NCI-H2171 treated with DMSO at 0.1 percent for 48 hours (cell line): ENCODE results near the gene LMBRD2.
A peak's percentile ranks its signal among the peaks of the same experiment; 100 is the strongest.
"Not testable (repeated sequence)": the region's sequence is repeated elsewhere in the genome, so short reads cannot be mapped to it uniquely, and the experiment has no call there.

Experiments
- DNase-seq: peaks from one replicate; lab custom pipeline; 2025; lab: John Stamatoyannopoulos, UW

The LMBRD2 gene

DNA sequence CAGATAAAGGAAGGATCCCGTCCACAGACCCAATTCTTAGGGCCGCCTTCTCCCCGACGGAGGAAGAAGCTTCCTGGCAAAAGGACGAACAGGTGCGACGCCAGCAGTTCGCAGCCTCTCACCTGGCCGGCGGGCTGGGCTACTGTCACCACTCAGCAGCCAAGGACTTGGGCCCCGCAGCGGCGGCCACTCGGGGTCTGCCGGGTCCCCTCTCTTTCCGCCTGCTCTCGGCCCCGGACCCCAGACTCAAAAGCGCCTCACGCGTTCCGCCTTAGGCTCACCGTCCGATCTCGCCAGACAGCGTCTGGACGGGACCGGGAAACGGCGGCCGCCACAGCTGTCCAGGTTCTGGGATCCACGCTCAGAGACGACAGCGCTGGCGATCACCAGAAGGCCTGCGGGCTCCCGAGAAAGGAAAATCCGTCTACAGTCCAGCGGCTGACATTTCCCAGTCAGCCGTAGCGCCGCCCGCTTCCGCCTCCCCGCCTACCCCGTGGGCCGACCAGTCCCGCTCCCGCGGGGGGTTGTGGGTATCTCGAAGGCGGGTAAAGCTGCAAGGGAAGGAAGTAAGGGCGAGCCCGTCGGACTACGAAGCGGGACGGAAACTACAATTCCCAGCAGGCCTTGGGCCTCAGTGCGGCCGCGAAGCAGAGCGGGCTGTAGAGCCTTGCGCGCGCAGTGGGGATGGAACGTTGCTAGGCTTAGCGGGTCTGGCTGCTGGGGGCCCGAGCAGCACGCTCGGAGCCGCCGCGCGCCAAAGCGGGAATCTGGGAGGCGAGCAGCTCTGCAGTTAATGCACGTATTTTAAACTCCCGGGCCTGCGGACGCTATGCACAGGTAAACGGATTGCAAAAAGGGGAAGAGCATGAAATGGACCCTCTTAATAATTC lies at the start of gene LMBRD2, which contains the start of gene SKP2:
TSS of gene LMBRD2 (minus strand) at position 454 of the 890 bp plus-strand sequence. CDS start 8,538 bp downstream, outside the sequence.
TSS of gene SKP2 (plus strand) at position 678 of the 890 bp plus-strand sequence. CDS start at position 830, 152 bp downstream.
- peak; percentile 99 for DNase-seq

DNA sequence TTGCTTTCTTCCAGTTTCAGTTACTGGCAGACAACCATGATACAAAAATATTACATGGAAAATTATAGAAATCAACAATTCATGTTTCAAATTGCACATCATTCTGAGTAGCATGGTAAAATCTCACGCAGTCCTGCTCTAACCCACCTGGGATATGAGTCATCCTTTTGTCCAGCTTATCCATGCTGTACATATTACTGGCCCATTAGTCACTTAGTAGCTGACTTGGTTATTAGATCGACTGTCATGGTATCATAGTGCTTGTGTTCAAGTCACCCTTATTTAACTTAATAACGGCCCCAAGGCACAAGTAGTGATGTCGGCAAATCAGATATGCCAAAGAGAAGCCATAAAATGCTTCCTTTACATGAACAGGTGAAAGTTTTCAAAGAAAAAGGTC lies 48.8 kb upstream of the LMBRD2 start:
- DNase-seq = no peak

DNA sequence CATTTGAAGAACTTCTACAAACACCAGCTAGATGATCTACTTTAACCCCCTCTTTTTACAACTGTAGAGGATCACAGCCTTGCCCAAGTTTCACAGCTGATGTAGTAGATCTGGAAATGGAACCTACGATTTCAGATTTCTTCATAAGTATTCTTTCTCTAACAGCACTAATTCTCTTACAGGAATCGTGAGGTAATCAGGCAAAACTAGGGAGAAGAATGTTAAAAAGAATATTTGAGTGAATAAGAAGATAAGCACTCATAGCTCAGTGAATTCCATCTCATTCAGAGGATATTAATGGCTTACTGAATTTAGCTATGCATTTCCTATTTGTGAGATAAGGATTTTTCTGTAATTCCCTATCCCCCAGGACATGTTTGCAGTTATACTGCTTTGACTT lies 47.9 kb upstream of the LMBRD2 start:
- DNase-seq = no peak

DNA sequence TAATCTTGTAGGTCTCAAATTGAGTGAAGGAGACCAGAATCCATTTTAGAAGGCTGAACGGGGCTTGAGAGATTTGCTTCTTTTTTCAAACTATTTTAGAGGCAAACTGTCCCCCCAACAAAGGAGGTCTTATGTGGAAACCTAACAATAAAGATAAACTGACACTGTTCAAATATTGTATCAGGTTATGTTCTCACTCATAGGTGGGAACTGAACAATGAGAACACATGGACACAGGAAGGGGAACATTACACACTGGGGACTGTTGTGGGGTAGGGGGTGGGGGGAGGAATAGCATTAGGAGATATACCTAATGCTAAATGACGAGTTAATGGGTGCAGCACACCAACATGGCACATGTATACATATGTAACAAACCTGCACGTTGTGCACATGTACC lies 47.1 kb upstream of the LMBRD2 start:
- not testable (repeated sequence) for DNase-seq

DNA sequence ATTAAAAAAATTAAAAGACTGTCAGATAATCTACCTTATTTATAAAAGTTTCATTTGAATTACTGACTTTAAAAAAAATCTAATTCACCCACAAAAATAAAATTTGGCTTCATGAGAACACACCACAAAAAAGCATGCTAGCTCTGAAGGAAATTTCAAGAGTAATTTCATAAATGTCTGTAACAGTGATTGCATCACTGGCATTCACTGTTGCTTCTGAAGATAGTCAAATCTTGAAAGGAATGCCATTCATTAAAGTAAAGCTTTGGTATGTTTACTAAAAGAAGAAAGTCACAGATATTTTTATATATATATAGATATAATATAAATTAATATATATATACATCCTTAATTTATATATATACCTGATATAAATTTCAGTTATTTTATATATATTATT lies 46.6 kb upstream of the LMBRD2 start:
- no peak for DNase-seq

DNA sequence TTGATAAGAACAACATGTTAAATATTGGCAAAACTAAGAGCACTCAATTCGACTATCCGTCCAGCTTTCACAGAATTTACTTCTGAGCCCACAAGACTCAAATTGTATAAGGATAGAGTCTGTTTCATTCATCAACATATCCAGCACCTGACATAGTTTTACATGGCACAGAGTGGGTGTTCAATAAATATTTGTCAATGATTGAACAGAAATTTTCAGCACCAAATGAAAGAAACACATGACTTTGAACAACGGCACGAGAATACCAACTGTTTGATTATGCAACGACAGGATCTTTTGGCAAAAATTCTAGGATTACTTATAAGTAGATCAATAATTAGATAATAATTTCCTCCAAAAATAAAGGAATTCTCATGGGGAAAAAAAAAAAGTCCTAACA lies 42.1 kb upstream of the LMBRD2 start:
- DNase-seq = no peak

DNA sequence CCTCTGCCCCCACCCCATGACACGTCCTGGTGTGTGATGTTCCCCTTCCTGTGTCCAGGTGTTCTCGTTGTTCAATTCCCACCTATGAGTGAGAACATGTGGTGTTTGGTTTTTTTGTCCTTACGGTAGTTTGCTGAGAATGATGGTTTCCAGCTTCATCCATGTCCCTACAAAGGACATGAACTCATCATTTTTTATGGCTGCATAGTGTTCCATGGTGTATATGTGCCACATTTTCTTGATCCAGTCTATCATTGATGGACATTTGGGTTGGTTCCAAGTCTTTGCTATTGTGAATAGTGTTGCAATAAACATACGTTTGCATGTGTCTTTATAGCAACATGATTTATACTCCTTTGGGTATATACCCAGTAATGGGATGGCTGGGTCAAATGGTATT lies 32.7 kb upstream of the LMBRD2 start:
- not testable (repeated sequence) for DNase-seq

DNA sequence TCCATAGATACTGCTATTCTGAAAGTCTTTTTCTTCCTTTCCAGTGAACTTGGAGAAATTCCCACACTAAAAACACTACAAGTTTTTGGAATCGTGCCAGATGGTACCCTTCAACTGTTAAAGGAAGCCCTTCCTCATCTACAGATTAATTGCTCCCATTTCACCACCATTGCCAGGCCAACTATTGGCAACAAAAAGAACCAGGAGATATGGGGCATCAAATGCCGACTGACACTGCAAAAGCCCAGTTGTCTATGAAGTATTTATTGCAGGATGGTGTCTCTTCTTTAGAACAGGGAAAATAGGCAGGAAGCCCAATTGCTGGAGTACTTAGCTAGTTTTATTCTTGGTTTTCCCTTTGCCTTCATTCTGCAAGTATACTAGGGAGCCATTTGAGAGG lies 30.1 kb upstream of the LMBRD2 start:
- DNase-seq = no peak

DNA sequence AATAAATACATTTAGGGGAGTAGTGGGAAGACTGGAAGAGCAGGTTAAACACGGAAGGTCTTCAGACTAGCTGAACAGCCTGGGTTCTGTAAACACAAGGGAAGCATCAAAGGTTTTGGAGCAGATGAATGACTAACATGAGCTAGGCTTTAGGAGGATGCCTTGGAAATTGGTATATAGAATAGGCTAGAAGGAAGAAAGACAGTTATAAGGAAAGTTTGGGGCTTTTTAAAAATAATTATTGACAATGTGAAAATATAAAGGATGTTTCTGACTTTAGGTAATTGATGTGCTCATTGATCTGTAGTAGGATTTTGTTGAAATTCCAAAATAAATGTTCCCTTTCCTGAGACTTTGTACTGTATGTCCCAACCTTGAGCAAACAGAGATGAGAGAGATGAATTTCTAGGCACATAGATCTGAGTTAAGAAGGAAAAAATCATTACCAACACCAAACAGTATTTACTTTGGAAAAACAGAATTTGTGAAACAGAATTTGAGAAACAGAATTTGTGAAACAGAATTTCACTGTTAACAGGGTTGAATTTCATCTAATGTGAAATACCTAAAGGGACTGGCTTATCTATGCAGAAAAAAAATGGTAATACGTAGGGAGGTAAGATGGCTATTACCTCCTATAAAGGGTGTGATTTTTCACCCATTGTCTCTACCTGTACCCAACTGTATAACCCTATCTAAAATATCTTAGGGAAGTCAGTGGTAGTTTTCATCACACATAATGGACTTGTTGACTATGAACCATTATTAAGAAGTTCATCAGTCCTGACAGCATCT lies 29.1 kb upstream of the LMBRD2 start:
- DNase-seq = no peak

DNA sequence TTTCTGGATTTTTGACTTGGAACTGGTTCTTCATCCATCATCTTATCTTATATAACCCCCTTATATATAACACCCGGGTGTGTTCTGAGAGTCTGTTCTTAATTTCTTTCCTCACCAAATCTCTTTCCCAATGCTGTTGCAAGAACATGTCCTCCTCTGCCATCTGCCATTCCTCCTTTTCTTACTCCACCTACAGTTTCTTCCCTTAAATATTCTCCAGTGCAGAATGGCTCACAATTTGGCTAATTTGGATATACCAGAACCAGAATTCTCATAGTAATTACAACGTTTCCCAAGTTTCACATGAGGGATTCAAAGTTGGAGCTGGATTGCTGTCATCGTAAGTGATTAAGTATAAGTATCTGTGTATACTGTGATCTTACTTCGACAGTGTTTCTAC lies 28.3 kb upstream of the LMBRD2 start:
- no peak for DNase-seq

DNA sequence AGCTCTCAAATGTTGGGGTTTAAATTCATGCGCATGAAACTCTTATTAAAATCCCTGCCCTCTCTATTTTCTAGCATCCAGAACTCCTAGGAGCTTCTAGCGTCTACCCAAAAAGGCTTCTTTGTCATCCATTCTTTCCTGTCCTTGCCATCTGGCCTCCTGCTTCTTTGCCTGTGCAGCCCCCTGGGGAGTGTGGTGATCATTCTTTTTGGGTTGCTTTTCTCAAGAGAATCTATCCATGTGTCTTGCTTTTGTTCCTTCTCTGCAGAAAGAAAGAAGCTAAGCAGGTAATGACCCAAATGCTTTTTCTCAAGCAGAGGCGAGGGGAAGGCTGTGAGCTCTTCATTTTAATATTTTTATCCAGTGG lies 26.8 kb upstream of the LMBRD2 start:
- peak; percentile 43 for DNase-seq

DNA sequence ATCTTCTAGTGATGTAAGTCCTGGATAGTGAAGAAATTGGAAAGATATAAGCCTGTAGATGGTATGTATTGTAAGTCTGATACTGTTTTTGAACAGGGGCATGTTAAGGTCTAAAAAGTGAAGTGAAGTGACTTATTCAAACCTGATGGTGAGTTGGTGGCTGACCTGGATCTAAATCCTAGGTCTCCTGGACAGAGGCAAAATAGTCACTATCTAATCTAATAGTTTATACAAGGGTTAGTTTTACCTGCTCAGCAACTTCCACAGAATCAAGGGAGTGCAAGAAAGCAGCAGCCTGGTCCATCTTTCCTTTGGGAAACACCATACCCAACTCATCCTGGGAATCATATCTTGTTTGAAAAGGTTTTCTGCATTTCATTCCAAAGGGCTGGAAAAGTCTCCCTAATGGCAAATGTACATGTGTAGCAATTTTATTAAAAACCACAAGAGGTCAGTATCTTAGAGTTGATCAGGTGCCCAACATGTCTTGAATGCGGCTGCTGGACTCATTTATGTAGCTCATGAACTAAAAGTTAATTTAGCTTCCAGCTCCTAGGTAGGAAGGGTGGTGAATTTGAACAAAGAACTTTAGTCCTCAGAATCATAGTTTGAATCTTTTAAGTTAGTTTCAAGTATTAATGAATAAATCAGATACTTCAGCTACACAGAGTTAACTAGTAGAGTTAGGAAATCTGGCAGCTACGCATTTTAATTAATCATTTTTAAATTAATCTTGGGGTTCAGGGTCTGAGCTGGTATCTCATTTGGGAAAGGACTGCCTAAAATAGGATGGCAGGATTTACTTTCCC lies 26.2 kb upstream of the LMBRD2 start:
- peak; percentile 29 for DNase-seq

DNA sequence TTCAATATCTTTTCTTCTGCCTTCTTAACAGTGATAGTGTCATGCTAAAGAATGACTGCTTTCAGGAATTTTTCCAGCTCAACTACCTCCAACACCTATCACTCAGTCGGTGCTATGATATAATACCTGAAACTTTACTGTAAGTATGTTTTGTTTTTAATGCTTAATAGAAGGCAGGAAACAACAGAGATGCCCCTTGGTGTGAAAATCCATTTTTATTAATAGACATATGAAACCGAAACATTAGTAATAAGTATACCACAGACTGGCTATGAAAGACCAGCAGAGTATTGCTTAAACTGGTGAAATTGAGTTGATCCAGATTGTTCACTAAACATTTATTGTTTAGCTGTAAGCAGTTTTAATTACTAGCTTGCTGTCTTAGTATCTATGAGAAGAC lies 25.5 kb upstream of the LMBRD2 start:
- no peak for DNase-seq

DNA sequence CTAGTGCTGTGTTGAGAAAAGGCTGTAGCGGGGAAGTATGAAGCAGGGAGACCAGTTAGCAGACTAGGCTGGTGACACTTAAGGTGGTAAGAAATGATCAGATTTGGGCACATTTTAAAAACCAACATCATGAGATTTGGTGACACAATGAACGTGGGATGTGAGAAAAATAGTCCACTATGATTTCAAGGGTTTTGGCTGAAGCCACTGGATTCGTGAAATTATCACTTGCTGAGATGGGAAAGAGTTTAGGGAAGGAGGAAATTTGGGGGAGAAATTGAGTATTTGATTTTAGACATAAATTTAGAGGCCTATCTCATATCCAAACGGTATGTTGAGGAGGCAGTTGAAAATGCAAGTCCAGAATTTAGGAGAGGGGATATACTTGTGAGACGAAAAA lies 23.4 kb upstream of the LMBRD2 start:
- DNase-seq = no peak

DNA sequence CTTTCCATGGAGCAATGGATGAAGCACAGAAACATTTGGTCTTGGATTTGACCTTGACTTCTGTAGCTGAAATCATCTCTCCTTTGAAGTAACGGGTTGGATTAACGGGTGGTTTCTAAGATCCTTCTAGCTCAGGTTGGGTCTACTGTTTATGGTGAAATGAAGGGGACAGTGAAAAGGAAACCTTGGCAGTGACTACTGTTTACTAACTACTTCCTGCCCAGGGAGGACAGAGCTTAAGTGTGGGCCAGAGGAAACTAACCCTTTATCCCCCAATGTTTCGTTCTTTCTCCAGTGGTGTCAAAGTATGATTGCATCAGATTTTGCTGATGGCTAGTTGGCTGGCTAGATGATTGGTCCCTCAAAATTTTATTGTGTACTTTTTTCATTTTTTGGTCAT lies 22.4 kb upstream of the LMBRD2 start:
- DNase-seq = no peak

DNA sequence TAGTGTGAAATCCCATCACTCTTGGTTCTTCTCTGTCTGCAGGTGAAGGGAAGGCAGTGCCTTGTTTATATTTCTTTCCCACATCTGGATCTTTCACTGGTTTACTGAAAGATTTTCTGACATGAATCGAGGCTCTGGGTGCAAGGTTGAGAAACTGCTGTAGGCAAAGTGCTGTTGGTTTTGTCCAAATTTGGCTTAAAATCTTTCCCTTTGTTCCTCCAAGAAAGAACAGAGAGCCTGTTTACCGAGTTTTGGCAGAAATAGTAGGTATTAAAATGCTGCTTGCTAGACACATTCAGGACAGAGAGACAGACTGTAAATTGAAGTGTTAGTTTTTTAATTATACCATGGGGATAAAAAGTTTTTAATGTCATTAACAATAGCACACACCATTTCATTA lies 21.7 kb upstream of the LMBRD2 start:
- DNase-seq = no peak

DNA sequence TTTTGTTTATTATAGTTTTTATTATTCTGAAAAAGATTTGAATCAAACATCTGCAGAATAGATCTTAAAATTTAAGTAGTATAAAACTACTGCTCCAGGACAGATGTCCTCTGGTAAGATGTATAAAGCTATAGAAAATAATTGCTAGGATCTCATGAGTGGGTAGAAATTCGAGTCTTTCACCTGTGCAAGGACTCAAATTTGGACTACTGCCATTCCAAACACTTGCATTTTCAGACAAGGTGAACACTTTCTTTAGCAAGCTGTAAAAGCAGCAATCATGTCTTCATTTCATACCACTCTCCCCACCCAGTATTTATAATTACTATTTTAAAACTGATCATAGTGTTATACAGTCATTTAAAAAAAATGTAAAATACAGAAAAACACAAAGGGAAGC lies 20.9 kb upstream of the LMBRD2 start:
- no peak for DNase-seq

DNA sequence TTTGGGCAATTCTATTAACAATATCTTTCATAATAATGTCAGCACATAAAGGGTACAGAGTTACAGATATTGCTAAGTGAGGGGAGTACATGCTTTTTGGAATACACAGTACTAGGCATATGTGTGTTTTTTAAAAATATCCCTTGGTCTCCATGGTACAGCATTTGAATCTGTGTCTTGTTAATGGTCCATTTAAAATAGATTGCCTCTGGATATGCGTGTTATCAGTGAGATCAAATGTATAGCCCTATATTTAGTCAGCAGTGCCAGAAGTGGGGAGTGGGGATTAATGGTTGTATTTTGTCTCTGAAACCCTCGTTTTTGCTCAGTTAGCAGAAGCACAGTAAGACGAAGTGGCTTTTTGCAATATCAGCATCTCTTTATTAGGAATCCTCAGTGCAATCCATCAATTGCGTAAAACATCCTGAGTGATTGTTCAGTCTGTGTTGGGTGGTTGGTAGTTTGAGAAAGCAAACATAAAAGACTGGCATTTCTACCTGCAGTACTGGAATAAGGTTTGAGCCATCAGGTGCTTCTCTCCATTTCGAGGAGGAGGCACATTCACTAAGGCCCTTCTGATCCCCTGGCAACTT lies 19.2 kb upstream of the LMBRD2 start:
- DNase-seq = no peak

DNA sequence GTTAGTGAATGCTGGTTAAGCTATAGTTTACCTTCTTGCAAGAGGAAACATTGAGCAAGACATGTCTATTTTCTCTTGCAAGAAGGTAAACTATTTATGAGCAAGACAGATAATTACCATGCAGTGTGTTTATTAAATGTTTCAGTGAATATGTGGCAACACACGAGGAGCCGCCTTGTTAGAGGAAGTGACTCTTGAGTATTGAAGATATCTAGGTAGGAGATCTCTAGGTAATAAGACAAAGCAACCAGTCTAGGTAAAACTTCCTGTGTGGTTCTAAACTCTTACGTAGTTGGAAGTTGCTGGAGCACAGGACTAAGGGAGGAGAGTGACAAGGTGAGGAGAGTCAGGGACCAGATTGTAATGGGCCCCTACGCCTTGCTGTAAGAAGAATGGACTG lies 17.1 kb upstream of the LMBRD2 start:
- no peak for DNase-seq

DNA sequence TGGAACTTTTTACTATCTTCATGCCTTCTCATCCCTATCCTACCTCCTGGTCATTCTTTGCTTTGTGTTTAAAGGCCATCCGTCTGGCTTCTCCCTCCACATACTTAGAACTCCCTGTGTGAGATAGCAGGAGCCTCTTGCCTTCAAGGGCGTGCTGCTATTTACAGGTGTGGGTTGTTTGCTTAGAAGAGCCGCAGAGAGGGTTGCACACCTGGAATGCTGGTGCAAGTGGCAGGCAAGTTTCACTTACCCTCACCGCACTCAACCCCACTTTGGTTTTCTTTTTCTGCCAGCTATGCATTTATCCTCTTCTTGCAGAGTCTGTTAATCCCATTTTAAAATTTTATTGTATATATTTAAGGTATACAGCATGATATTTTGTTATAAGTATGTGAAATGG lies 12.8 kb upstream of the LMBRD2 start:
- DNase-seq = no peak

DNA sequence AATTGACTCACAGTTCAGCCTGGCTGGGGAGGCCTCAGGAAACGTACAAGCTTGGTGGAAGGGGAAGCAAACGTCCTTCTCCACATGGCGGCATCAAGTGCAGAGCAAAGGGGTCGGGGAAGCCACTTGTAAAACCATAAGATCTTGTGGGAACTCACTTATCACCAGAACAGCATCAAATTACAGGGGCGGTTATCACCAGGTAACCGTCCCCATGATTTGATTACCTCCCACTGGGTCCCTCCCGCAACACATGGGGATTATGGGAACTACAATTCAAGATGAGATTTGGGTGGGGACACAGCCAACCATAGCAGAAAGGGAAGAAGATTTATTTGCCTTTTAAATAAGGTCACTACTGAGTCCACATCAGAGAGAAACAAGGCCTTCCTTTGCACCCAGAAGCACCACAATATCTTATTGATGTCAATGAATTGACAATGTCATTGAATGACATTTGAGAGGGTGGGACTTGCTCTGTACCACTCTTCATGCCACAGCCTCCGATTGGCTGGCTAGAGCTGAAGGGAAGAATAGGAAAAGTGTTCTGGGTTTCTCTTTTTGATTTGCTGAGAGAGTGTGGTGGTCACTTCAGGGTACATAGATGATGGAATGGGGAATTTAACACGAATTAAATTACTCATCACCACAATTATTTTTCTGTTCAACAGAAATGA lies 11.3 kb upstream of the LMBRD2 start:
- no peak for DNase-seq
